Common myeloid progenitor, CD34-positive (primary cell): ENCODE results near the gene TENM3.

Experiments used
- CTCF ChIA-PET: fragments of 350-600 bp; sonication (Branson Sonifier 250); formaldehyde crosslinking; loops from one replicate; lab custom pipeline; 2021; ENCODE audit warnings: antibody characterized with exemption; lab: Charles Lee
- POLR2A ChIA-PET: fragments of 350-600 bp; sonication (Branson Sonifier 250); formaldehyde crosslinking; loops from one replicate; lab custom pipeline; 2021; ENCODE audit warnings: antibody characterized with exemption; lab: Charles Lee
- DNase-seq, 3 donors: peaks; one replicate each; pipeline versions ENCODE4 v3.0.0 to v3.0.0-alpha.2; 2013
- H3K27ac ChIP-seq, 2 experiments: 1 replicate in 1 of 2; 2 replicates in 1 of 2; pipeline ENCODE4 v1.7.0; 2013; ENCODE audit warnings: inconsistent platforms in 2 of 2, low read length in 2 of 2, mild to moderate bottlenecking in 2 of 2, low read depth in 1 of 2, moderate library complexity in 1 of 2; ENCODE audit not compliant: severe bottlenecking in 2 of 2, insufficient read depth in 1 of 2, poor library complexity in 1 of 2
- H3K27me3 ChIP-seq, 5 experiments: replicated peaks in 2 of 5; 1 replicate in 3 of 5; 2 replicates in 2 of 5; pipeline versions ENCODE4 v1.6.1 to v1.7.0; 2013; ENCODE audit warnings: low read length in 4 of 5, mild to moderate bottlenecking in 2 of 5, moderate library complexity in 2 of 5, inconsistent platforms in 1 of 5; ENCODE audit not compliant: insufficient read depth in 5 of 5, control insufficient read depth in 4 of 5
- H3K36me3 ChIP-seq, 4 experiments: 1 replicate in 2 of 4; 2 replicates in 2 of 4; pipeline versions ENCODE4 v1.6.1 to v1.7.0; 2013; ENCODE audit warnings: low read length in 3 of 4, control low read depth in 1 of 4, mild to moderate bottlenecking in 1 of 4; ENCODE audit not compliant: control insufficient read depth in 4 of 4, insufficient read depth in 4 of 4
- H3K4me1 ChIP-seq, 4 experiments: 1 replicate in 3 of 4; 2 replicates in 1 of 4; pipeline versions ENCODE4 v1.6.1 to v1.7.1; 2013; ENCODE audit warnings: low read length in 3 of 4, mild to moderate bottlenecking in 3 of 4, control low read depth in 1 of 4, inconsistent platforms in 1 of 4, moderate library complexity in 1 of 4; ENCODE audit not compliant: control insufficient read depth in 4 of 4, insufficient read depth in 4 of 4; ENCODE audit errors: control extremely low read depth in 1 of 4
- H3K4me3 ChIP-seq, 7 experiments: 1 replicate in 4 of 7; 2 replicates in 3 of 7; pipeline versions ENCODE4 v1.5.1 to v1.7.0; 2013; ENCODE audit warnings: mild to moderate bottlenecking in 7 of 7, low read length in 6 of 7, moderate library complexity in 6 of 7, inconsistent platforms in 2 of 7, low read depth in 2 of 7, control low read depth in 1 of 7; ENCODE audit not compliant: insufficient read depth in 4 of 7, control insufficient read depth in 1 of 7; ENCODE audit errors: extremely low read depth in 1 of 7
- H3K9me3 ChIP-seq, 5 experiments: 1 replicate in 4 of 5; 2 replicates in 1 of 5; pipeline versions ENCODE4 v1.6.1 to v1.7.1; 2013; ENCODE audit warnings: low read length in 4 of 5, mild to moderate bottlenecking in 2 of 5, inconsistent platforms in 1 of 5, low read depth in 1 of 5, moderate library complexity in 1 of 5; ENCODE audit not compliant: control insufficient read depth in 4 of 5, insufficient read depth in 2 of 5; ENCODE audit errors: control extremely low read depth in 1 of 5
- WGBS: methylation state at CpG from one replicate; pipeline ENCODE4 v1.1.5; 2013; ENCODE audit not compliant: insufficient coverage; 5-methylcytosine and 5-hydroxymethylcytosine counted together

TENM3 gene

DNA sequence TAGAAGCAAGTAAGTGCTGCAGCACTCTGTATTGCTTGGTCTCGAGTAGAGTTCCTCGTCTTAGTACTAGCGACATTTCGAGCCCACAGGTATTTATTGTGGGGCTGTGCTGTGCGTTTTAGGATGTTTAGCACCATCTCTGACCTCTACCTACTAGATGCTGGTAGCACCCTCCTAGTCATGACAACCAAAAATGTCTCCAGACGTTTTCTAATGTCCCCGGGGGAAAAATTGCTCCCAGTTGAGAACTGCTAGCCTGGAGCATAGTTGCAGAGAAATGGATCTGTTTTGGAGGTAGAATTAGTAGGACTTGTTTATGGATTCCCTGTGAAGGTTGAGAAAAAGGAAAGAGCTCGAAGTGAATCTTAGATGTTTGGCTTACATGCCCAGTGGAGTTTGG is 287.2 kb downstream of the TENM3 start:
- Histone ChIP-seq H3K9me3 (no peaks in the 10 kb centered on the region), H3K4me3 (no peak overlapping the region), H3K4me1 (no peaks in the 10 kb centered on the region), H3K27ac (no peak overlapping the region), H3K27me3 (no peaks in the 10 kb centered on the region), H3K36me3 (no peaks in the 10 kb centered on the region)
- DNase-seq = no peak
- 96% methylated on average over 8 of the region's 8 CpGs for WGBS
- ChIA-PET POLR2A (no interaction called here), CTCF (no interaction called here)

DNA sequence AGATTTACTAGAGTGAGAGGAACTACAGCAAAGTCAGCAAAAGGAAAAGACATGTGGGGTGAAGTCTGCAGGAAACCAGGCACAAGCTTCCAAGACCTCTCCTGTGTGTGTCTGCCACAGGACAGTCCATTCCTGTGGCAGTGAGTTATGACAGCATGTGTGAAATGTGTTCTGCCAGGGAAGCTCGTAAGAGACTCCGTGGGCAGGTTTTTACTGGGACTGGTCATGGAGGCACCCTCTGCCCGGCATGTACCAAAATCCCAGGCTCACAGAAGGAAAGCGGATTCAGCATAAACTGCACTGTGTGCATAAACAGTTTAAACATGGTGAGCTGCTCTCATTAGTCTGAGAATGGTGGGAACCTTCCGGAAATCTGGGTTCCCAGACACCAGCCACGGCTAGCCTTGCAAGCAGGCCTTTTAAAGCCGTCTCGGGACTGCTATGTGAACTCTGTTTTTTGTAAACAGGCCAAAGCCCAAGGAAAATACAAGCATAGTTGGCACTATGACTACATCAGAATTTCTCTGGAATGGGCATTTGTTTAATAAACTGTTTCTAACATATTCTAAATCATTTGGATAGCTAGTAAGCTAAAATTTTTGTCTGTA is 288.5 kb downstream of the TENM3 start:
- Histone ChIP-seq H3K36me3 (no peaks in the 10 kb centered on the region), H3K4me3 (no peak overlapping the region), H3K27me3 (peaks cover 0 to 3% (median 0%) of the 10 kb centered on the region in 5 experiments), H3K4me1 (no peaks in the 10 kb centered on the region), H3K27ac (no peak overlapping the region), H3K9me3 (no peaks in the 10 kb centered on the region)
- POLR2A ChIA-PET = no interaction called here
- WGBS = 93% methylated on average over 8 of the region's 8 CpGs
- DNase-seq = no peak
- CTCF ChIA-PET = no interaction called here

DNA sequence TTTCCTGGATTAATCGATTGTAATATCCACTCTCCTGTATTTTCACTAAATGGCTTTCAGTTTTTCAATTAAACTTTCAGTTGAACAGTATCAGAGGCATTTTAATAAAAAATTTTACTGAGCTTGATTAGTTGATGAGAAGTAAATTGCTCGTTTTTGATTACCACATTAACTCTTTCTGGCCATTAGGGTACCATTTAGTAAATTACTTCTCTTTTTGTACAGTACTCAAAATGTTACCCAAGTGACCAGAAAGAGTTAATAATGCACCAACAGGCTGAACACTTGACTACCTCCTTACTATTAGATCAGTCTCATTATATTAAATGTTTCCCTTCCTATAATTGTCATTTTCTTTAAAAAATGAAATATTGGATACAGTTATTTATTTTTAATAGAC is 289.2 kb downstream of the TENM3 start:
- DNase-seq = no peak
- Histone ChIP-seq H3K4me1 (no peaks in the 10 kb centered on the region), H3K36me3 (no peaks in the 10 kb centered on the region), H3K27me3 (peaks cover 0 to 5% (median 0%) of the 10 kb centered on the region in 5 experiments), H3K27ac (no peak overlapping the region), H3K9me3 (no peaks in the 10 kb centered on the region), H3K4me3 (no peak overlapping the region)
- no CpG with 5 or more reads among the region's 2 CpGs for WGBS
- ChIA-PET POLR2A (no interaction called here), CTCF (no interaction called here)

DNA sequence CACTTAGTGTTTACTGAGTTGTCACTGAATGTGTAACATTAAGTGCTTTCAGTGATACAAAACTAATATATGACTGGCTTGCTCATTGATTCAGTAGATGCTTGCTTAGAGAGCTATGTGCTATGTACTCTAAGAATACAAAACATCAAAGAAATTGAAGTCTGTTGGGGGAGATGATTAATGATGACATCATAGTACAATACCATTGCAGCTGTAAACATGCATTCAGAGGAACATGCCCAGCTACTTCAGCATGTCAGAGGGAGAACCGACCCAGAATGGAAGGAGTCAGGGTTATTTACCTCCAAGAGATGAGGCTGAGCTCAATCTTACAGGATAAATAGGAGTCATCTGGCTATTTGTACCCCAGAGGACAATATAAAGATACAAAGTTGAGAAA is 290.8 kb downstream of the TENM3 start:
- H3K4me1 ChIP-seq = no peaks in the 10 kb centered on the region
- H3K4me3 ChIP-seq = no peak overlapping the region
- no peaks in the 10 kb centered on the region for H3K9me3 ChIP-seq
- H3K27me3 ChIP-seq = peaks cover 0 to 8% (median 0%) of the 10 kb centered on the region in 5 experiments
- no peaks in the 10 kb centered on the region for H3K36me3 ChIP-seq
- no peak overlapping the region for H3K27ac ChIP-seq
- 57% methylated on average over 1 of the region's 1 CpG for WGBS
- POLR2A ChIA-PET = no interaction called here
- no peak for DNase-seq
- CTCF ChIA-PET = no interaction called here

DNA sequence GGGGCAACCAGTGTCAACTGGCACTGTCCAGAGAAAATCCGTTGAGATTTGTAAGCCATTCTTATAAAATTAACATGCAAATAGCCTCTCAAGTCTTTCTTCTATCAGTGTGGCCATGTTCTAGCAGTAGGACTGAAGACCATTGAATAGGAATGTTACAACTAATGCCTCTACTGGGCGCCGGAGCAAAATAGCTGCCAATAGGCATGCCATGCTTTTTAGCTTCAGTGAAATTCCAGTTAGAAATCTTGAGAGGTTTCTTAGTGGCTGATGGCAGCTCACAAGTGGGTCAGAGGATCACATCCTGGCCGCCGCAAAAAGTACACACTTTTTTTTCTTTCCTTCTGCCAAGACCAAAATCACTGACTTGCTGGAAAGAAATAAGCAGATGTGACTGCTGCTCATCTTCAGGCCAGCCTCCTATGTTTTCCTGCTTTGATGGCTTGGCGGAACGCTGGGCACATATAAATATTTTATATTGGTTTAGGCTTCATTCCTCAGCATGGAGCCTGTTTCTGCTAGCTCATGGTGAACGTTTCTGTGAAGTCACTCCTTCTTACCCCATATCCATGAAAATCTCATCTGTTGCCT is 293.1 kb downstream of the TENM3 start:
- WGBS = 93% methylated on average over 4 of the region's 8 CpGs
- Histone ChIP-seq H3K36me3 (no peaks in the 10 kb centered on the region), H3K9me3 (no peaks in the 10 kb centered on the region), H3K4me1 (no peaks in the 10 kb centered on the region), H3K27me3 (peaks cover 0 to 11% (median 0%) of the 10 kb centered on the region in 5 experiments), H3K4me3 (no peak overlapping the region), H3K27ac (no peak overlapping the region)
- CTCF ChIA-PET = no interaction called here
- POLR2A ChIA-PET = no interaction called here
- no peak for DNase-seq

DNA sequence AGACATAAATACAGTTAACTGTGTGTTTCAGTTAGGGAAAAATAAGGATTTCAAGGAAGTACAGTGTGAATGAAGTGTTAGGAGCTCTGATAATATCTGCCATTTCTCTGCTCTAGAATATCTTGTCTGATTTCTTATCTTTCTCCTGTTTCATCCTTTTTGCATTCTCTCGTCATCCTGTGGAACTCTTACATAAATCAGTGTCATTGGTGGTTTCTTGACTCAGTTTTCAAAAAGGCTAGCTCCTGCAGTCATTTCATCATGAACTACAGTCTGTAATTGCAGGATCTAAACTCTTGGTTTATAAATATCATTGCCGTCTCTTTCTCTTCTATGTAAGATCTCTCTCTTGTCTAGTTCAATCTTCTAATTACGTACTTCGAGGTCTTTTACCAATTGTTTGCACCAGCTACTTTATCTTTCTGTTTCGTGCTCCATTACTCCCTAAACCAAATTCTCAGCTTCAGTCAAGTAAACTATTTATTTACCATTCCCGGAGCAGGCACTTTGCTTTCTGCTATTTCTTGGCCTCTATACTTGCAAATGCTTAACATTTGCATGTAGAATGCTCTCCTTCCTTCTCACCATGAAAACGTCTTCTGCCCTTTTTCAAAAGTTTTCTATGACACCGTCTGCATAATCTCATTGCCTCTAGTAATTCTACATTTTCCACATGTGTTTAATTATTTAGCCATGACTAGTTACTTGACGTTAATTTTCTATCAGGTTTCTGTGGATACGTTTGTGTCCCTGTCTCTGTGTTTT is 294.0 kb downstream of the TENM3 start:
- Histone ChIP-seq H3K27me3 (peaks cover 0 to 11% (median 0%) of the 10 kb centered on the region in 5 experiments), H3K27ac (no peak overlapping the region), H3K4me1 (no peaks in the 10 kb centered on the region), H3K4me3 (no peak overlapping the region), H3K36me3 (no peaks in the 10 kb centered on the region), H3K9me3 (no peaks in the 10 kb centered on the region)
- ChIA-PET POLR2A (no interaction called here), CTCF (no interaction called here)
- DNase-seq = no peak
- 71% methylated on average over 7 of the region's 10 CpGs for WGBS

DNA sequence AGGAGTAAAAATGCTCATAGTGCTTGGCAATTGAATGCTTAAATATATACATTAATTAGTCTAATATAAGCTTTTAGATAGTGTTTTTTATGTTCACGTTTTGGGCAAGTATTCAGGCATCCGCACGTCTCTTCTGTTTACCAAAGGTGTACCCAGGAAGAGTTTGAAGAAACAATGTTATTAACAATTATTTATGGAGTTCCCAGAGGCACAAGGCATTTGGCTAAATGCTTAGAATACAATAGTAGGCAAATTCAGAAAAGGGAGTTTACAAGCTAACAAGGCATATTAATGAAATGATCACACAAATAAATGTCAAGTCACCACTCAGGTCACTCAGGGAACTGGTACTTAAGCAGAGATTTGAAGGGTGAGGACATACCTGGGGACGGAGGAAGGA is 294.8 kb downstream of the TENM3 start:
- 75% methylated on average over 1 of the region's 4 CpGs for WGBS
- Histone ChIP-seq H3K4me3 (no peak overlapping the region), H3K9me3 (no peaks in the 10 kb centered on the region), H3K27me3 (peaks cover 0 to 11% (median 0%) of the 10 kb centered on the region in 5 experiments), H3K4me1 (no peaks in the 10 kb centered on the region), H3K36me3 (no peaks in the 10 kb centered on the region), H3K27ac (no peak overlapping the region)
- DNase-seq = no peak
- CTCF ChIA-PET = no interaction called here
- POLR2A ChIA-PET = no interaction called here
